ENCODE data around the gene CEL.

Gene CEL

DNA sequence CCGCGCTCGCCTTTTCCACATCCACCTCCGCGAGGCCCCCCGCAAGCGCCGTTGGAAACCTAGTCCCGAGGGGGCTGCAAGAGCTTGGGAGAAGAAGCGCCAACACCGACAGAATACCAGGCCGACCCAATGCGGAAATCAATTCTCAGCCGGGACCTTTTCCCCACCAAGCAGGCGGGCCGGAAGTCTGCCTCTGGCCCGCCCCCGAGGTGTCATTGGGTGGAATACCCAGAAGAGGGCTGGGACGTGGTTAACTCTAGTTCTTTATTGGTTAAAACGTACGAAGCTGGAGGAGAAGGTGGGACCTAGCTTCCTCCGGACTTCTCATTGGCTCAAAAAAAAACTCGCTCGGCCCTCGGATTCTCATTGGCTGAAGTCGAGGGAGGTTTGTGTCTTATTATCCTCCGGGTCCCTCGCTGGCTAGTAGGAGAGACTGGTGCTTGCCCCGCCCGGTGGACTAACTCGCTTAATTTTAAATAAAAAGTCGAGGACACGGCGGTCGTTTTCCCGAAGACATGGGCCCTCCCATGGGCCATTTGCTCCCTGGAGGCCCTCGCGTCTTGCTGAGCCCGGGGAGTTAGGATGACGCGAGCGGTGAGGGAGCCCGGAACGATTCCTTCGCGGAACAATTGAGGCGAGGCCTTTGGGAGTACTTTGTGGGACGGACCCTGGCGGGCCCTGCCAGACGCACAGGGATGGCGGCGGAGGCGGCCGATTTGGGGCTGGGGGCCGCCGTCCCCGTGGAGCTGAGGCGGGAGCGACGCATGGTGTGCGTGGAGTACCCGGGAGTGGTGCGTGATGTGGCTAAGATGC, 31.3 kb upstream of the CEL start, which contains the start of gene GTF3C5:
GTF3C5 (plus strand) TSS at position 681 of the 813 bp plus-strand sequence; CDS start at position 696, 15 bp downstream.
- H3K4me3 ChIP-seq, result peak within 1 kb of the TSS; percentile 86
- DNase-seq (ENCODE audit: low spot score), result peak; percentile 96
- peak within 1 kb of the TSS; percentile 64 to 90 for H3K27ac ChIP-seq
- TF ChIP-seq CTCF (IDR thresholded peaks at IDR 0.05), result no peak

DNA sequence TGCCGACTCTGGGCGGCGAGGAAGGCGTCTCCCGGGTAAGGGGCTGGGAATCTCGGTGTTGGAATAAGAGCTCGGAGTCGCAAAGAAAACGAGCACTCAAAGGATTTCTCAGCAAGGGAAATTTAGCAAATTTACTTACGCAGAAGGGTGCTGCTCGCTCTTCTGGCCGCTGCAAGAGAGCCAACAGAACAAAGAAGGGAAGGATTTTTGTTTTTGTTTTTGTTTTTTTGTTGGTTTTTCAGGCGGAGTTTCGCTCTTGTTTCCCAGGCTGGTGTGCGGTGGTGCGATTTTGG, 30.7 kb upstream of the CEL start:
- H3K27ac ChIP-seq, result peak overlapping the region; percentile 64 to 83
- TF ChIP-seq CTCF (IDR thresholded peaks at IDR 0.05), result no peak
- no peak for DNase-seq (ENCODE audit: low spot score)
- H3K4me3 ChIP-seq, result peak overlapping the region; percentile 86

DNA sequence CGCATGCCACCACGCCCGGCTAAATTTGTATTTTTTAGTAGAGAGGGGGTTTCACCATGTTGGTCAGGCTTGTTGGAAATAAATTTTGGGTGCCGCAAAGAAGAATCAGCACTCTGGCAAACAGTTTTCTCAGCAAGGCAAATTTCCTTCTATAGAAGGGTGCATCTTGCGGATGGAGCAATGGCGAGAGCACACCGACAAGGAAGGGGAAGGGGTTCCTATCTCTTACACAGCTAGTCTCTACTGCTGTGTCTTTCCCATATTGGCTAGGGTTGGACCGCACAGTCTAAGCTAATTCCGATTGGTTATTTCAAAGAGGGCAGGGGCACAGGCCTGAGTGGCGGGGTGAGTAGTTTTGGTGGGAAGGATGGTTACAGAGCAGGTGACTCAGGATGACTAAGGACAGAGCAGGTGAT, 30.3 kb upstream of the CEL start:
- no peak for TF ChIP-seq CTCF (IDR thresholded peaks at IDR 0.05)
- peak overlapping the region in 1 of 2 donors; percentile 64 for H3K27ac ChIP-seq
- peak overlapping the region; percentile 86 for H3K4me3 ChIP-seq
- DNase-seq (ENCODE audit: low spot score), result no peak

GRCh38 chr9:133032171-133032570, 29.6 kb upstream of the CEL start:
- TF ChIP-seq CTCF (IDR thresholded peaks at IDR 0.05), result no peak
- peak overlapping the region; percentile 86 for H3K4me3 ChIP-seq
- H3K27ac ChIP-seq, result no peak overlapping the region
- DNase-seq (ENCODE audit: low spot score), result no peak

DNA sequence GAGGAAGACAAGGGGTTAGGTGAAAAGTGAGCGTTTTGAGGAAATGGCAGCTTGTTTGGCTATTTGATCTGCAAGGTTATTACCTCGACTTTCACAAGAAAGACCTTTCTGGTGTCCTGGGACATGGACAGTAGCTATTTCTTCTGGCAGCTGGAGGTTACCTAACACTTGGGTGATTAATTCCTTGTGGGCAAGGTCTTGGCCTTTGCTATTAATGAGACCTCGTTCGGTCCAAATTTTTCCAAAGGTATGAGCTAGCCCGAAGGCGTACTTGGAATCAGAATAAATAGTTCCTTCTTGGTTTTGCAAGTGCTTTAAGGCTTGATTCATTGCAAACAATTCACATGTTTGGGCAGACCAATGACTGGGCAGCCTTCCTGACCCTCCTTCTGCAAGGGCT, 26.1 kb upstream of the CEL start:
- H3K27ac ChIP-seq, result no peak overlapping the region
- TF ChIP-seq CTCF (IDR thresholded peaks at IDR 0.05), result no peak
- DNase-seq (ENCODE audit: low spot score), result no peak
- no peak overlapping the region for H3K4me3 ChIP-seq

GRCh38 chr9:133037775-133038515, 23.8 kb upstream of the CEL start:
- TF ChIP-seq CTCF (IDR thresholded peaks at IDR 0.05), result no peak
- no peak for DNase-seq (ENCODE audit: low spot score)
- Histone ChIP-seq H3K27ac (no peak overlapping the region), H3K4me3 (no peak overlapping the region)
